K562 (cell line): ENCODE results near the gene FBP1.

Source experiments
- CEBPB ChIP-seq: fragments of 450-650 bp; IDR thresholded peaks from 2 replicates; pipeline ENCODE4 v1.6.1; 2016; ENCODE audit warnings: missing genetic modification characterization, missing compliant biosample characterization
- CHCHD3 ChIP-seq: fragments of 250-450 bp; sonication (Bioruptor Pico); IDR thresholded peaks from 2 replicates; pipeline ENCODE4 v2.1.2; 2022; ENCODE audit warnings: mild to moderate bottlenecking
- ETV6 ChIP-seq, 3 experiments: fragments of 150-350 bp in 1 of 3; sonication (generic) in 1 of 3; formaldehyde crosslinking in 1 of 3; IDR thresholded peaks; 2 replicates each; pipeline versions ENCODE4 v1.6.1 to v1.8.0; 2014 to 2022; ENCODE audit warnings: borderline replicate concordance in 2 of 3, low read depth in 2 of 3, antibody characterized with exemption in 1 of 3, low read length in 1 of 3, mild to moderate bottlenecking in 1 of 3, missing genetic modification reagents in 1 of 3
- NFE2 ChIP-seq: IDR thresholded peaks from 2 replicates; pipeline ENCODE4 v1.6.1; 2014; ENCODE audit warnings: antibody characterized with exemption, low read depth
- NFIX ChIP-seq: fragments of 250-450 bp; sonication (Bioruptor Pico); IDR thresholded peaks from 2 replicates; pipeline ENCODE4 v1.4.0; 2020; ENCODE audit warnings: low read depth, mild to moderate bottlenecking, moderate library complexity
- XRCC5 ChIP-seq: fragments of 200-400 bp; formaldehyde crosslinking; IDR thresholded peaks from 2 replicates; pipeline ENCODE4 v1.6.1; 2017; ENCODE audit warnings: low read depth, mild to moderate bottlenecking, low read length
- ZNF75A ChIP-seq: fragments of 450-650 bp; formaldehyde crosslinking; IDR thresholded peaks from 2 replicates; pipeline ENCODE4 v1.4.0; 2020; ENCODE audit warnings: mild to moderate bottlenecking
- TF ChIP-seq, protein P1 (sequence below), 3 experiments: IDR thresholded peaks in 2 of 3; conservative IDR thresholded peaks in 1 of 3; 2 replicates each; pipeline ENCODE4 v1.5.1; 2011 to 2012; ENCODE audit warnings: low read length in 3 of 3, mild to moderate bottlenecking in 3 of 3, control low read depth in 2 of 3, improper control_type of control experiment in 1 of 3, inconsistent platforms in 1 of 3, low read depth in 1 of 3, mixed read lengths in 1 of 3, moderate library complexity in 1 of 3; ENCODE audit not compliant: insufficient read depth in 2 of 3
- TF ChIP-seq, protein P2 (sequence below): sonication (generic); formaldehyde crosslinking; IDR thresholded peaks from 2 replicates; pipeline ENCODE4 v1.8.1; 2022; ENCODE audit warnings: missing genetic modification reagents
- TF ChIP-seq, protein P3 (sequence below): fragments of 450-650 bp; IDR thresholded peaks from 2 replicates; pipeline ENCODE4 v1.6.1; 2016; ENCODE audit warnings: antibody characterized with exemption

DNA sequence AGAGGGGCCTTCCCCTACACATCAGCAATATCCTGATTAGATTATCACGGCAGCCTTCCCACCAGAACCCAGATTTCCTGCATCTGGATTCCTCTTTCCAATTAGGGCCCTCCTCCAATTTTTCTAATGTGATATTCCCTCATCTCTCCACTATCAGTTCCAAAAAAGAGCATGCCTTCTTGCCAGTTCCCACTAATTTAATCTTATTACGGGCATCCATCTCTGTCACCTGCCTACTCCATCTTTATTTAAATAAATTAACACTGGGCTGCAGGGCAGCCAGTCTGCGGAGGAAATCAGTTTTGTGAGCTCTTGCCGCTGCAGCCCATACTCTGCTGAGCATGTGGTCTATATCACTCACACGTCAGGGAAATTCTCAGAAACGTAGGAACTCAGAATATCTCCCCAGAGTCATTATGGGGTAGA lies 29.1 kb downstream of the FBP1 start:
- TF ChIP-seq CHCHD3 (CRISPR knock-in tag) = no peak
- TF ChIP-seq ZNF75A (CRISPR knock-in tag) = no peak
- TF ChIP-seq, protein P1, sequence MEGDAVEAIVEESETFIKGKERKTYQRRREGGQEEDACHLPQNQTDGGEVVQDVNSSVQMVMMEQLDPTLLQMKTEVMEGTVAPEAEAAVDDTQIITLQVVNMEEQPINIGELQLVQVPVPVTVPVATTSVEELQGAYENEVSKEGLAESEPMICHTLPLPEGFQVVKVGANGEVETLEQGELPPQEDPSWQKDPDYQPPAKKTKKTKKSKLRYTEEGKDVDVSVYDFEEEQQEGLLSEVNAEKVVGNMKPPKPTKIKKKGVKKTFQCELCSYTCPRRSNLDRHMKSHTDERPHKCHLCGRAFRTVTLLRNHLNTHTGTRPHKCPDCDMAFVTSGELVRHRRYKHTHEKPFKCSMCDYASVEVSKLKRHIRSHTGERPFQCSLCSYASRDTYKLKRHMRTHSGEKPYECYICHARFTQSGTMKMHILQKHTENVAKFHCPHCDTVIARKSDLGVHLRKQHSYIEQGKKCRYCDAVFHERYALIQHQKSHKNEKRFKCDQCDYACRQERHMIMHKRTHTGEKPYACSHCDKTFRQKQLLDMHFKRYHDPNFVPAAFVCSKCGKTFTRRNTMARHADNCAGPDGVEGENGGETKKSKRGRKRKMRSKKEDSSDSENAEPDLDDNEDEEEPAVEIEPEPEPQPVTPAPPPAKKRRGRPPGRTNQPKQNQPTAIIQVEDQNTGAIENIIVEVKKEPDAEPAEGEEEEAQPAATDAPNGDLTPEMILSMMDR (IDR thresholded peaks at IDR 0.05 in 2 of 3, conservative IDR thresholded peaks at IDR 0.05 in 1 of 3; ENCODE audit: insufficient read depth in 2 of 3, low read depth in 1 of 3, low read length in 3 of 3) = no peak
- TF ChIP-seq XRCC5 = no peak
- no peak for TF ChIP-seq NFIX
- no peak for TF ChIP-seq ETV6 (IDR thresholded peaks at IDR 0.05; ENCODE audit: borderline replicate concordance in 1 of 2, low read depth in 2 of 2, low read length in 1 of 2)
- no peak for TF ChIP-seq ETV6 (CRISPR knock-in tag; IDR thresholded peaks at IDR 0.05; ENCODE audit: borderline replicate concordance)
- TF ChIP-seq, protein P2, sequence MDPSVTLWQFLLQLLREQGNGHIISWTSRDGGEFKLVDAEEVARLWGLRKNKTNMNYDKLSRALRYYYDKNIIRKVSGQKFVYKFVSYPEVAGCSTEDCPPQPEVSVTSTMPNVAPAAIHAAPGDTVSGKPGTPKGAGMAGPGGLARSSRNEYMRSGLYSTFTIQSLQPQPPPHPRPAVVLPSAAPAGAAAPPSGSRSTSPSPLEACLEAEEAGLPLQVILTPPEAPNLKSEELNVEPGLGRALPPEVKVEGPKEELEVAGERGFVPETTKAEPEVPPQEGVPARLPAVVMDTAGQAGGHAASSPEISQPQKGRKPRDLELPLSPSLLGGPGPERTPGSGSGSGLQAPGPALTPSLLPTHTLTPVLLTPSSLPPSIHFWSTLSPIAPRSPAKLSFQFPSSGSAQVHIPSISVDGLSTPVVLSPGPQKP (CRISPR knock-in tag) = no peak
- TF ChIP-seq CEBPB = no peak
- no peak for TF ChIP-seq NFE2
- TF ChIP-seq, protein P3, sequence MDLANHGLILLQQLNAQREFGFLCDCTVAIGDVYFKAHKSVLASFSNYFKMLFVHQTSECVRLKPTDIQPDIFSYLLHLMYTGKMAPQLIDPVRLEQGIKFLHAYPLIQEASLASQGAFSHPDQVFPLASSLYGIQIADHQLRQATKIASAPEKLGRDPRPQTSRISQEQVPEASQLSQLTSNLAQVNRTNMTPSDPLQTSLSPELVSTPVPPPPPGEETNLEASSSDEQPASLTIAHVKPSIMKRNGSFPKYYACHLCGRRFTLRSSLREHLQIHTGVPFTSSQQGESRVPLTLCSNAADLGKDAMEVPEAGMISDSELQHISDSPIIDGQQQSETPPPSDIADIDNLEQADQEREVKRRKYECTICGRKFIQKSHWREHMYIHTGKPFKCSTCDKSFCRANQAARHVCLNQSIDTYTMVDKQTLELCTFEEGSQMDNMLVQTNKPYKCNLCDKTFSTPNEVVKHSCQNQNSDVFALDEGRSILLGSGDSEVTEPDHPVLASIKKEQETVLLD = no peak
